Neural progenitor cell (in vitro differentiated cells): ENCODE measurements around the gene ATP10D. TPM values are rescaled to one million over a fixed set of nuclear protein-coding genes. Genes with fewer than 3 reads are reported as not detected.

Experiments
- DNase-seq: peaks from one replicate; pipeline ENCODE4 v3.0.0-alpha.2; 2016; ENCODE audit warnings: low spot score
- H2AFZ ChIP-seq: fragments of 200-600 bp; sonication (generic); replicated peaks from 2 replicates; pipeline ENCODE4 v1.6.1; 2016; ENCODE audit warnings: antibody characterized with exemption
- H3F3A ChIP-seq: fragments of 200-600 bp; sonication (generic); 2 replicates; pipeline ENCODE4 v1.6.1; 2016; ENCODE audit warnings: antibody characterized with exemption, low read depth
- H3K27ac ChIP-seq: fragments of 200-600 bp; sonication (generic); 2 replicates; pipeline ENCODE4 v1.5.1; 2016; ENCODE audit warnings: mild to moderate bottlenecking
- H3K27me3 ChIP-seq: fragments of 200-600 bp; sonication (generic); 2 replicates; pipeline ENCODE4 v1.6.1; 2016; ENCODE audit warnings: mild to moderate bottlenecking, moderate library complexity
- H3K36me3 ChIP-seq: fragments of 200-600 bp; sonication (generic); 2 replicates; pipeline ENCODE4 v1.5.1; 2016
- H3K4me1 ChIP-seq: fragments of 200-600 bp; sonication (generic); 2 replicates; pipeline ENCODE4 v1.6.1; 2016; ENCODE audit warnings: mixed run types
- H3K4me2 ChIP-seq: fragments of 200-600 bp; sonication (generic); 2 replicates; pipeline ENCODE4 v1.6.1; 2016
- H3K4me3 ChIP-seq: fragments of 200-600 bp; sonication (generic); 2 replicates; pipeline ENCODE4 v1.5.1; 2016
- H3K79me2 ChIP-seq: fragments of 200-600 bp; sonication (generic); 2 replicates; pipeline ENCODE4 v1.6.1; 2016; ENCODE audit warnings: low read depth
- H3K9ac ChIP-seq: fragments of 200-600 bp; sonication (generic); 2 replicates; pipeline ENCODE4 v1.6.1; 2016
- H3K9me3 ChIP-seq: fragments of 200-600 bp; sonication (generic); 2 replicates; pipeline ENCODE4 v1.5.1; 2016; ENCODE audit warnings: low read depth
- H4K20me1 ChIP-seq: fragments of 200-600 bp; sonication (generic); 2 replicates; pipeline ENCODE4 v1.6.1; 2016; ENCODE audit warnings: low read depth
- H3K27ac Mint-ChIP-seq: 3 replicates; pipeline ENCODE4 v1.8.0; 2021; ENCODE audit warnings: mixed read lengths
- H3K27me3 Mint-ChIP-seq: 2 replicates; pipeline ENCODE4 v1.8.0; 2022; ENCODE audit warnings: low read depth, mild to moderate bottlenecking, inconsistent platforms, moderate library complexity, mixed read lengths; ENCODE audit not compliant: insufficient read depth
- H3K36me3 Mint-ChIP-seq: 3 replicates; pipeline ENCODE4 v1.8.0; 2021; ENCODE audit warnings: mixed read lengths
- H3K4me1 Mint-ChIP-seq: 3 replicates; pipeline ENCODE4 v1.8.0; 2021; ENCODE audit warnings: mixed read lengths
- H3K4me3 Mint-ChIP-seq: 3 replicates; pipeline ENCODE4 v1.8.0; 2021; ENCODE audit warnings: mild to moderate bottlenecking, moderate library complexity, mixed read lengths
- H3K9me3 Mint-ChIP-seq: 3 replicates; pipeline ENCODE4 v1.8.0; 2020; ENCODE audit warnings: mixed read lengths
- EZH2 ChIP-seq: fragments of 200-600 bp; sonication (generic); IDR thresholded peaks from 2 replicates; pipeline ENCODE4 v1.6.1; 2017; ENCODE audit warnings: antibody characterized with exemption, mild to moderate bottlenecking, moderate library complexity
- EZH2phosphoT487 ChIP-seq: fragments of 200-600 bp; sonication (generic); IDR thresholded peaks from 2 replicates; pipeline ENCODE4 v1.6.1; 2017; ENCODE audit warnings: antibody characterized with exemption
- total RNA-seq: library from RNA; depleted of rRNA; stranded (reverse); fragments of >200 nt; gene quantifications from 2 replicates; pipeline ENCODE4 v1.2.3, GENCODE V29; 2015; ENCODE audit warnings: low replicate concordance
- TF ChIP-seq, protein P1 (sequence below): fragments of 200-600 bp; sonication (generic); IDR thresholded peaks from 2 replicates; pipeline ENCODE4 v1.5.1; 2017; ENCODE audit warnings: antibody characterized with exemption, mild to moderate bottlenecking

Gene ATP10D
- total RNA-seq, 1 donor from 2014 or later: 8.1 TPM

GRCh38 chr4:47566566-47566965 is 81.5 kb downstream of the ATP10D start:
- no peak overlapping the region for H3K4me3 Mint-ChIP-seq
- Histone ChIP-seq H3K27ac (no peak overlapping the region), H3K4me2 (no peak overlapping the region), H3K4me3 (no peak overlapping the region), H4K20me1 (no peaks in the 10 kb centered on the region), H3K9me3 (no peaks in the 10 kb centered on the region), H2AFZ (no peak overlapping the region), H3K4me1 (no peaks in the 10 kb centered on the region), H3K27me3 (no peaks in the 10 kb centered on the region), H3F3A (no peaks in the 10 kb centered on the region), H3K79me2 (no peaks in the 10 kb centered on the region), H3K9ac (no peak overlapping the region), H3K36me3 (no peaks in the 10 kb centered on the region)
- H3K27me3 Mint-ChIP-seq: no peaks in the 10 kb centered on the region
- TF ChIP-seq EZH2phosphoT487 (no peak), EZH2 (no peak)
- TF ChIP-seq, protein P1, sequence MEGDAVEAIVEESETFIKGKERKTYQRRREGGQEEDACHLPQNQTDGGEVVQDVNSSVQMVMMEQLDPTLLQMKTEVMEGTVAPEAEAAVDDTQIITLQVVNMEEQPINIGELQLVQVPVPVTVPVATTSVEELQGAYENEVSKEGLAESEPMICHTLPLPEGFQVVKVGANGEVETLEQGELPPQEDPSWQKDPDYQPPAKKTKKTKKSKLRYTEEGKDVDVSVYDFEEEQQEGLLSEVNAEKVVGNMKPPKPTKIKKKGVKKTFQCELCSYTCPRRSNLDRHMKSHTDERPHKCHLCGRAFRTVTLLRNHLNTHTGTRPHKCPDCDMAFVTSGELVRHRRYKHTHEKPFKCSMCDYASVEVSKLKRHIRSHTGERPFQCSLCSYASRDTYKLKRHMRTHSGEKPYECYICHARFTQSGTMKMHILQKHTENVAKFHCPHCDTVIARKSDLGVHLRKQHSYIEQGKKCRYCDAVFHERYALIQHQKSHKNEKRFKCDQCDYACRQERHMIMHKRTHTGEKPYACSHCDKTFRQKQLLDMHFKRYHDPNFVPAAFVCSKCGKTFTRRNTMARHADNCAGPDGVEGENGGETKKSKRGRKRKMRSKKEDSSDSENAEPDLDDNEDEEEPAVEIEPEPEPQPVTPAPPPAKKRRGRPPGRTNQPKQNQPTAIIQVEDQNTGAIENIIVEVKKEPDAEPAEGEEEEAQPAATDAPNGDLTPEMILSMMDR: no peak
- H3K27ac Mint-ChIP-seq: no peak overlapping the region
- H3K4me1 Mint-ChIP-seq: no peaks in the 10 kb centered on the region
- no peaks in the 10 kb centered on the region for H3K9me3 Mint-ChIP-seq
- no peak for DNase-seq
- no peaks in the 10 kb centered on the region for H3K36me3 Mint-ChIP-seq

DNA sequence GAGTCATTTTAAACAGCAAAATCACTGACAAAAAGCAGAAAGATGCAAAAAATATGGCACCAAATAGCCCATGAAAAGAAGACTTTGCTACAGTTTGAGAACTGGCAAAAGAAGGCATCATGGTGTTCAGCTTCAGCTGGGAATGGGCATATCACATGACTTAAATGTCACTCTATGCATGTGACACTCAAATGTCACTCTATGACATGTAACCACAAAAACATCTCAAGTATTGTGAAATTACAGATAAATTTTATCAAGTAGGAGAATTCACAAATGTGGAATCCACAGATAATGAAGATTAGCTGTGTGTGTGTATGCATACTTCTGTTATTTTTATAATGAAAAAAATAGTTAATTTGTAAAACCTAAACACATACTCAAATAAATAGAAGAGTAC is 81.9 kb downstream of the ATP10D start:
- no peak overlapping the region for H3K9ac ChIP-seq
- H3K27ac ChIP-seq: no peak overlapping the region
- no peaks in the 10 kb centered on the region for H4K20me1 ChIP-seq
- Mint-ChIP-seq H3K4me3 (no peak overlapping the region), H3K9me3 (no peaks in the 10 kb centered on the region), H3K27me3 (no peaks in the 10 kb centered on the region), H3K27ac (no peak overlapping the region), H3K36me3 (no peaks in the 10 kb centered on the region), H3K4me1 (no peaks in the 10 kb centered on the region)
- H3F3A ChIP-seq: no peaks in the 10 kb centered on the region
- H3K27me3 ChIP-seq: no peaks in the 10 kb centered on the region
- no peaks in the 10 kb centered on the region for H3K79me2 ChIP-seq
- no peak overlapping the region for H2AFZ ChIP-seq
- DNase-seq: no peak
- no peaks in the 10 kb centered on the region for H3K4me1 ChIP-seq
- no peaks in the 10 kb centered on the region for H3K36me3 ChIP-seq
- no peak overlapping the region for H3K4me3 ChIP-seq
- TF ChIP-seq EZH2 (no peak), EZH2phosphoT487 (no peak)
- TF ChIP-seq, protein P1: no peak
- no peaks in the 10 kb centered on the region for H3K9me3 ChIP-seq
- no peak overlapping the region for H3K4me2 ChIP-seq

GRCh38 chr4:47567511-47567910 is 82.4 kb downstream of the ATP10D start:
- Histone ChIP-seq H3K27me3 (no peaks in the 10 kb centered on the region), H3K27ac (no peak overlapping the region), H3K9ac (no peak overlapping the region), H3K79me2 (no peaks in the 10 kb centered on the region), H3K4me3 (no peak overlapping the region), H3K36me3 (no peaks in the 10 kb centered on the region), H3F3A (no peaks in the 10 kb centered on the region), H2AFZ (no peak overlapping the region), H3K4me2 (no peak overlapping the region), H4K20me1 (no peaks in the 10 kb centered on the region), H3K4me1 (no peaks in the 10 kb centered on the region), H3K9me3 (no peaks in the 10 kb centered on the region)
- no peak overlapping the region for H3K4me3 Mint-ChIP-seq
- H3K36me3 Mint-ChIP-seq: no peaks in the 10 kb centered on the region
- H3K27ac Mint-ChIP-seq: no peak overlapping the region
- H3K27me3 Mint-ChIP-seq: no peaks in the 10 kb centered on the region
- TF ChIP-seq EZH2phosphoT487 (no peak), EZH2 (no peak)
- TF ChIP-seq, protein P1: no peak
- H3K9me3 Mint-ChIP-seq: no peaks in the 10 kb centered on the region
- no peak for DNase-seq
- no peaks in the 10 kb centered on the region for H3K4me1 Mint-ChIP-seq

DNA sequence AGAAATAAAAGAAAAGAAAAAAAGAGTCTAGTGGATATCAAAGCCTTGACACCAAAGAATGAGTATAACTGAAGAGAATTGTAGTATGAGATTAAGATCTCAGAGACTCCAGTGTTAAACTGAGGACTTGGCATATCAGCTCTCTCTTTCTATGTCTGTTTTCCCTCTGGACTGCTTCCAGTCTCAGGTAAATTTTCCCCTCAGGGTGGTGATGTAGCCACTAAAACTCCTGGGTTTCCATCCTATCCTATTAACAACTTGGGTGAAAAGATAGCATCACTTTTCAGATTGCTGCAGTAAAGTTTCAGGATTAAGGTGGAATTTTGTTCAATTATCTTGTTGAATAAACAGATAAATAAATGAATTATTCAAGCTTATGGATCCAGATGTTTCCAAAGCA is 85.7 kb downstream of the ATP10D start:
- H3F3A ChIP-seq: no peaks in the 10 kb centered on the region
- TF ChIP-seq EZH2phosphoT487 (no peak), EZH2 (no peak)
- TF ChIP-seq, protein P1: no peak
- H3K36me3 ChIP-seq: no peaks in the 10 kb centered on the region
- no peaks in the 10 kb centered on the region for H3K4me1 Mint-ChIP-seq
- H3K9me3 Mint-ChIP-seq: no peaks in the 10 kb centered on the region
- no peak overlapping the region for H3K27ac Mint-ChIP-seq
- no peak overlapping the region for H3K4me2 ChIP-seq
- H3K4me3 ChIP-seq: no peak overlapping the region
- H3K4me1 ChIP-seq: no peaks in the 10 kb centered on the region
- H4K20me1 ChIP-seq: no peaks in the 10 kb centered on the region
- no peak overlapping the region for H2AFZ ChIP-seq
- H3K9me3 ChIP-seq: no peaks in the 10 kb centered on the region
- H3K4me3 Mint-ChIP-seq: no peak overlapping the region
- no peak overlapping the region for H3K27ac ChIP-seq
- H3K79me2 ChIP-seq: no peaks in the 10 kb centered on the region
- H3K9ac ChIP-seq: no peak overlapping the region
- no peaks in the 10 kb centered on the region for H3K27me3 ChIP-seq
- H3K36me3 Mint-ChIP-seq: no peaks in the 10 kb centered on the region
- no peak for DNase-seq
- no peaks in the 10 kb centered on the region for H3K27me3 Mint-ChIP-seq
